Measurements from ENCODE around the gene GABRB2.
"Not testable (repeated sequence)": the region's sequence is repeated elsewhere in the genome, so short reads cannot be mapped to it uniquely, and the experiment has no call there.

Gene GABRB2

GRCh38 chr5:161546470-161547301 lies at the start of gene GABRB2:
GABRB2 (minus strand) TSS chr5:161546725; CDS start chr5:161546643, 82 bp downstream.
- DNase-seq (ENCODE audit: low spot score) = no peak

- no peak for DNase-seq (ENCODE audit: low spot score)
Observed at GRCh38 chr5:161585798-161586197, 39.3 kb upstream of the GABRB2 start.

- no peak for DNase-seq (ENCODE audit: low spot score)
Observed at GRCh38 chr5:161580621-161581020, 34.1 kb upstream of the GABRB2 start.

GRCh38 chr5:161572914-161573313 lies 26.4 kb upstream of the GABRB2 start:
- no peak for DNase-seq (ENCODE audit: low spot score)

- DNase-seq (ENCODE audit: low spot score) = no peak
Observed at GRCh38 chr5:161566081-161566480, 19.6 kb upstream of the GABRB2 start.

- no peak for DNase-seq (ENCODE audit: low spot score)
Observed at GRCh38 chr5:161562446-161562845, 15.9 kb upstream of the GABRB2 start.

GRCh38 chr5:161549106-161549505 lies 2.6 kb upstream of the GABRB2 start:
- DNase-seq (ENCODE audit: low spot score) = no peak

GRCh38 chr5:161548487-161549094 lies 2.1 kb upstream of the GABRB2 start:
- no peak for DNase-seq (ENCODE audit: low spot score)

- no peak for DNase-seq (ENCODE audit: low spot score)
Observed at GRCh38 chr5:161547738-161548486, 1.4 kb upstream of the GABRB2 start.

GRCh38 chr5:161547406-161547737 lies 847 bp upstream of the GABRB2 start:
- no peak for DNase-seq (ENCODE audit: low spot score)

GRCh38 chr5:161546095-161546469 lies 443 bp downstream of the GABRB2 start:
- DNase-seq (ENCODE audit: low spot score) = no peak

GRCh38 chr5:161545344-161546094 lies 1.0 kb downstream of the GABRB2 start:
- no peak for DNase-seq (ENCODE audit: low spot score)

- DNase-seq (ENCODE audit: low spot score) = peak; percentile 4
Observed at GRCh38 chr5:161544350-161544765, 2.2 kb downstream of the GABRB2 start.

- DNase-seq (ENCODE audit: low spot score) = no peak
Observed at GRCh38 chr5:161539016-161539415, 7.5 kb downstream of the GABRB2 start.

GRCh38 chr5:161535762-161536161 lies 10.8 kb downstream of the GABRB2 start:
- DNase-seq (ENCODE audit: low spot score) = no peak

GRCh38 chr5:161530700-161531099 lies 15.8 kb downstream of the GABRB2 start:
- no peak for DNase-seq (ENCODE audit: low spot score)

GRCh38 chr5:161513942-161514341 lies 32.6 kb downstream of the GABRB2 start:
- DNase-seq (ENCODE audit: low spot score) = no peak

- no peak for DNase-seq (ENCODE audit: low spot score)
Observed at GRCh38 chr5:161507591-161507990, 38.9 kb downstream of the GABRB2 start.

GRCh38 chr5:161505160-161505559 lies 41.4 kb downstream of the GABRB2 start:
- DNase-seq (ENCODE audit: low spot score) = not testable (repeated sequence)

GRCh38 chr5:161498531-161498930 lies 48.0 kb downstream of the GABRB2 start:
- DNase-seq (ENCODE audit: low spot score) = no peak

GRCh38 chr5:161483721-161484120 lies 62.8 kb downstream of the GABRB2 start:
- no peak for DNase-seq (ENCODE audit: low spot score)

- no peak for DNase-seq (ENCODE audit: low spot score)
Observed at GRCh38 chr5:161481922-161482321, 64.6 kb downstream of the GABRB2 start.
